IMR-90 (cell line): ENCODE data around the gene KIAA0040. TPM values are rescaled to one million over a fixed set of nuclear protein-coding genes. Genes with fewer than 3 reads are reported as not detected.

Experiments
- ATAC-seq: fragments of 200-7000 bp; cut with Tn5 transposase; 2 replicates; pipeline ENCODE4 v1.9.1; 2020; ENCODE audit warnings: low read depth, mild to moderate bottlenecking, moderate library complexity
- BruUV-seq: library from RNA; stranded (reverse); fragments of 400-500 nt; replicated peaks from 2 replicates; lab custom pipeline; 2021; lab: Mats Ljungman, UMichigan
- CTCF ChIA-PET: fragments of 300-600 bp; formaldehyde crosslinking; extraction: SDS; loops from one replicate; lab custom pipeline; 2021; ENCODE audit warnings: antibody characterized with exemption; lab: Yijun Ruan, JAX
- POLR2A ChIA-PET: fragments of 300-600 bp; sonication (Branson Sonifier 250); formaldehyde crosslinking; loops from one replicate; lab custom pipeline; 2022; ENCODE audit warnings: antibody characterized with exemption; ENCODE audit not compliant: unreplicated experiment; lab: Charles Lee
- DNase-seq: peaks from one replicate; pipeline ENCODE4 v3.0.0; 2013
- H2AFZ ChIP-seq: replicated peaks from 2 replicates; pipeline ENCODE3; 2013; ENCODE audit warnings: low read length, mild to moderate bottlenecking; ENCODE audit not compliant: poor library complexity
- H2AK5ac ChIP-seq: 2 replicates; pipeline ENCODE4 v1.6.1; 2013; ENCODE audit warnings: low read depth, low read length, inconsistent platforms
- H2AK9ac ChIP-seq: replicated peaks from 2 replicates; pipeline ENCODE3; 2013; ENCODE audit warnings: mild to moderate bottlenecking, low read depth, low read length, moderate library complexity; ENCODE audit not compliant: poor library complexity
- H2BK120ac ChIP-seq: 2 replicates; pipeline ENCODE4 v1.6.1; 2013; ENCODE audit warnings: low read depth, low read length, inconsistent platforms
- H2BK15ac ChIP-seq: 3 replicates; pipeline ENCODE4 v1.6.1; 2013; ENCODE audit warnings: low read depth, low read length, inconsistent platforms
- H2BK20ac ChIP-seq: 2 replicates; pipeline ENCODE4 v1.6.1; 2013; ENCODE audit warnings: low read depth, mild to moderate bottlenecking, inconsistent platforms, low read length, moderate library complexity
- H2BK5ac ChIP-seq: 2 replicates; pipeline ENCODE4 v1.6.1; 2013; ENCODE audit warnings: mild to moderate bottlenecking, low read depth, low read length, inconsistent platforms; ENCODE audit not compliant: poor library complexity, severe bottlenecking
- H3K14ac ChIP-seq: replicated peaks from 2 replicates; pipeline ENCODE4 v1.6.1; 2013; ENCODE audit warnings: low read depth, low read length, inconsistent platforms
- H3K18ac ChIP-seq: 2 replicates; pipeline ENCODE4 v1.6.1; 2013; ENCODE audit warnings: low read depth, low read length, control low read depth
- H3K23ac ChIP-seq: 2 replicates; pipeline ENCODE4 v1.6.1; 2013; ENCODE audit warnings: low read depth, low read length, inconsistent platforms
- H3K27ac ChIP-seq: 2 replicates; pipeline ENCODE4 v1.5.1; 2013; ENCODE audit warnings: mild to moderate bottlenecking, control low read depth, low read length; ENCODE audit not compliant: insufficient read depth
- H3K27me3 ChIP-seq: 2 replicates; pipeline ENCODE4 v1.6.1; 2013; ENCODE audit warnings: low read length; ENCODE audit not compliant: control insufficient read depth, insufficient read depth
- H3K36me3 ChIP-seq: 2 replicates; pipeline ENCODE4 v1.6.1; 2013; ENCODE audit warnings: low read length, mixed read lengths; ENCODE audit not compliant: control insufficient read depth, insufficient read depth
- H3K4ac ChIP-seq: 2 replicates; pipeline ENCODE4 v1.6.1; 2013; ENCODE audit warnings: low read depth, low read length, inconsistent platforms
- H3K4me1 ChIP-seq: 2 replicates; pipeline ENCODE4 v1.6.1; 2013; ENCODE audit warnings: low read length, mixed read lengths; ENCODE audit not compliant: control insufficient read depth, insufficient read depth
- H3K4me2 ChIP-seq: 2 replicates; pipeline ENCODE4 v1.6.1; 2013; ENCODE audit warnings: low read depth, mild to moderate bottlenecking, control low read depth, low read length, moderate library complexity
- H3K4me3 ChIP-seq: 2 replicates; pipeline ENCODE4 v1.5.1; 2013; ENCODE audit warnings: low read depth, mild to moderate bottlenecking, control low read depth, low read length, moderate library complexity; ENCODE audit not compliant: insufficient read depth
- H3K56ac ChIP-seq: 2 replicates; pipeline ENCODE4 v1.6.1; 2013; ENCODE audit warnings: low read length, inconsistent platforms; ENCODE audit not compliant: insufficient read depth; ENCODE audit errors: extremely low read depth
- H3K79me1 ChIP-seq, 2 experiments: 2 replicates each; pipeline ENCODE4 v1.6.1; 2013; ENCODE audit warnings: low read length in 2 of 2, inconsistent platforms in 1 of 2, low read depth in 1 of 2
- H3K9ac ChIP-seq: 2 replicates; pipeline ENCODE4 v1.6.1; 2013; ENCODE audit warnings: low read depth, low read length, control low read depth
- H3K9me1 ChIP-seq: 2 replicates; pipeline ENCODE4 v1.6.1; 2013; ENCODE audit warnings: low read length, inconsistent platforms; ENCODE audit not compliant: insufficient read depth
- H3K9me3 ChIP-seq: 2 replicates; pipeline ENCODE4 v1.6.1; 2013; ENCODE audit warnings: low read length; ENCODE audit not compliant: control insufficient read depth, insufficient read depth
- H4K20me1 ChIP-seq: 2 replicates; pipeline ENCODE4 v1.6.1; 2013; ENCODE audit warnings: low read length, inconsistent platforms; ENCODE audit not compliant: insufficient read depth
- H4K5ac ChIP-seq: 2 replicates; pipeline ENCODE4 v1.6.1; 2013; ENCODE audit warnings: mild to moderate bottlenecking, low read depth, low read length, control low read depth
- H4K8ac ChIP-seq, 2 experiments: 2 replicates each; pipeline ENCODE4 v1.6.1; 2013; ENCODE audit warnings: low read depth in 2 of 2, low read length in 2 of 2, control low read depth in 1 of 2, inconsistent platforms in 1 of 2
- H4K91ac ChIP-seq: 2 replicates; pipeline ENCODE4 v1.6.1; 2013; ENCODE audit warnings: low read depth, low read length, inconsistent platforms; ENCODE audit not compliant: insufficient read depth
- BHLHE40 ChIP-seq: fragments of 150-350 bp; IDR thresholded peaks from 2 replicates; pipeline ENCODE4 v1.6.1; 2016; ENCODE audit warnings: mild to moderate bottlenecking, low read depth, low read length
- CEBPB ChIP-seq: IDR thresholded peaks from 2 replicates; pipeline ENCODE4 v1.6.1; 2012; ENCODE audit warnings: low read depth, low read length, improper control_type of control experiment
- CHD1 ChIP-seq: IDR thresholded peaks from 2 replicates; pipeline ENCODE4 v1.6.1; 2012; ENCODE audit warnings: low read depth, low read length, improper control_type of control experiment
- ELK1 ChIP-seq: fragments of 150-350 bp; IDR thresholded peaks from 2 replicates; pipeline ENCODE4 v1.6.1; 2016; ENCODE audit warnings: low read depth, mild to moderate bottlenecking, low read length, moderate library complexity, borderline replicate concordance
- FOS ChIP-seq: fragments of 150-350 bp; IDR thresholded peaks from 2 replicates; pipeline ENCODE4 v1.6.1; 2016; ENCODE audit warnings: low read depth, low read length
- MAFK ChIP-seq: IDR thresholded peaks from 2 replicates; pipeline ENCODE4 v1.6.1; 2012; ENCODE audit warnings: low read depth, low read length, improper control_type of control experiment
- MAZ ChIP-seq: IDR thresholded peaks from 2 replicates; pipeline ENCODE4 v1.6.1; 2012; ENCODE audit warnings: low read depth, mild to moderate bottlenecking, low read length, improper control_type of control experiment, moderate library complexity, borderline replicate concordance
- MXI1 ChIP-seq: IDR thresholded peaks from 2 replicates; pipeline ENCODE4 v1.6.1; 2012; ENCODE audit warnings: low read depth, mild to moderate bottlenecking, low read length, moderate library complexity, borderline replicate concordance
- NFE2L2 ChIP-seq: fragments of 150-350 bp; IDR thresholded peaks from 2 replicates; pipeline ENCODE4 v1.6.1; 2016; ENCODE audit warnings: low read depth, mild to moderate bottlenecking, low read length
- POLR2A ChIP-seq: IDR thresholded peaks from 2 replicates; pipeline ENCODE4 v1.6.1; 2012; ENCODE audit warnings: mild to moderate bottlenecking, low read depth, low read length
- RAD21 ChIP-seq: IDR thresholded peaks from 2 replicates; pipeline ENCODE4 v1.6.1; 2012; ENCODE audit warnings: low read length, improper control_type of control experiment
- RCOR1 ChIP-seq: IDR thresholded peaks from 2 replicates; pipeline ENCODE4 v1.6.1; 2012; ENCODE audit warnings: mild to moderate bottlenecking, low read length, improper control_type of control experiment; ENCODE audit not compliant: insufficient replicate concordance
- SMC3 ChIP-seq: fragments of 150-350 bp; IDR thresholded peaks from 2 replicates; pipeline ENCODE4 v1.6.1; 2016; ENCODE audit warnings: low read depth, mild to moderate bottlenecking, antibody characterized with exemption, low read length, moderate library complexity
- USF2 ChIP-seq: fragments of 150-350 bp; IDR thresholded peaks from 2 replicates; pipeline ENCODE4 v1.6.1; 2017; ENCODE audit warnings: mild to moderate bottlenecking, antibody characterized with exemption, low read length, low read depth
- WGBS, 2 experiments: methylation state at CpG; one replicate each; pipeline versions ENCODE4 v1.1.5 to v1.1.7; 2013; ENCODE audit warnings: missing lambda C conversion rate in 2 of 2; ENCODE audit not compliant: insufficient read length in 1 of 2; ENCODE audit errors: extremely low coverage in 2 of 2; 5-methylcytosine and 5-hydroxymethylcytosine counted together
- dilution Hi-C: fragments of 300-500 bp; cut with HindIII; formaldehyde crosslinking; loops from one replicate; pipeline ENCODE4 v1.14.3; 2018; ENCODE audit warnings: low sequenced_read_pairs; ENCODE audit not compliant: unreplicated experiment
- in situ Hi-C: fragments of 300-500 bp; cut with MboI; formaldehyde crosslinking; loops from 3 replicates; pipeline ENCODE4 v1.14.3; 2019; ENCODE audit warnings: low sequenced_read_pairs, inconsistent platforms, mixed read lengths
- intact Hi-C: fragments of 100-400 bp; cut with micrococcal nuclease; formaldehyde crosslinking; loops from 2 replicates; pipeline ENCODE4 v1.10.0; 2022
- polyA plus RNA-seq, 3 experiments: library from polyadenylated mRNA; depleted of rRNA; stranded (reverse); fragments of >200 nt; gene quantifications; 2 replicates each; pipeline ENCODE4 v1.2.3, GENCODE V29; 2012; ENCODE audit warnings: low replicate concordance in 1 of 3
- total RNA-seq: library from RNA; depleted of rRNA; stranded (reverse); fragments of >200 nt; gene quantifications from 2 replicates; pipeline ENCODE4 v1.2.3, GENCODE V29; 2012

KIAA0040 gene
- total and polyA plus RNA-seq, 2 of the 4 experiments (the other 2 are of a cell fraction) = 0.05 to 0.18 TPM

GRCh38 chr1:175150596-175151319 is 41.8 kb downstream of the KIAA0040 start:
- Histone ChIP-seq H3K23ac (no peak overlapping the region), H2BK20ac (no peak overlapping the region), H3K18ac (no peak overlapping the region), H3K4ac (no peak overlapping the region), H2BK120ac (no peak overlapping the region), H3K27me3 (peaks cover 5% of the 10 kb centered on the region; the same call in 1 of the 2 replicates), H2BK15ac (no peak overlapping the region), H4K5ac (no peak overlapping the region), H4K20me1 (no peaks in the 10 kb centered on the region), H3K14ac (no peak overlapping the region), H3K9ac (no peak overlapping the region), H3K9me1 (no peaks in the 10 kb centered on the region), H2AK5ac (no peak overlapping the region), H3K4me2 (no peak overlapping the region), H2AFZ (no peak overlapping the region), H4K8ac (no peak overlapping the region), H3K4me3 (no peak overlapping the region), H3K79me1 (no peaks in the 10 kb centered on the region), H4K91ac (no peak overlapping the region), H3K56ac (no peak overlapping the region), H2AK9ac (no peak overlapping the region), H2BK5ac (no peak overlapping the region), H3K9me3 (no peaks in the 10 kb centered on the region), H3K36me3 (no peaks in the 10 kb centered on the region), H3K27ac (no peak overlapping the region), H3K4me1 (no peaks in the 10 kb centered on the region)
- DNase-seq (no peak), ATAC-seq (no peak)
- TF ChIP-seq CEBPB (no peak), RAD21 (no peak), FOS (no peak; the same call in 1 of the 2 replicates), SMC3 (no peak), MAFK (no peak), USF2 (no peak), BHLHE40 (no peak), MAZ (no peak), RCOR1 (no peak), CHD1 (no peak), ELK1 (no peak), NFE2L2 (no peak), POLR2A (no peak), MXI1 (no peak)
- POLR2A ChIA-PET = no interaction called here
- no TSS peak for BruUV-seq
- dilution Hi-C loops = no loop called here
- WGBS, 2 experiments = 67% methylated on average over 1 of the region's 9 CpGs; no CpG with 5 or more reads in 1 of the 2 experiments
- intact Hi-C loops = loop anchor here (5.0 to 10.0 kb wide), 3 partner anchors 734 to 1227 kb away; partner anchors contain the start of gene COP1
- in situ Hi-C loops = loop anchor here (25.0 kb wide), 1 partner anchor 1712 kb away; no protein-coding TSS in a partner anchor
- CTCF ChIA-PET = interaction anchor here (0.8 to 1.7 kb wide), 3 partner anchors 10 to 26 kb away, joined by 3 to 7 read pairs (median 3); no protein-coding TSS in a partner anchor
